ENCODE data around the gene TNPO1.
"Not testable (repeated sequence)": the region's sequence is repeated elsewhere in the genome, so short reads cannot be mapped to it uniquely, and the experiment has no call there.

TNPO1 gene

GRCh38 chr5:72854419-72854818, 38.0 kb downstream of the TNPO1 start:
- no peak for DNase-seq (ENCODE audit: low spot score)

- DNase-seq (ENCODE audit: low spot score) = no peak
Observed at GRCh38 chr5:72855821-72856220, 39.4 kb downstream of the TNPO1 start.

- DNase-seq (ENCODE audit: low spot score) = no peak
Observed at GRCh38 chr5:72857396-72857795, 40.9 kb downstream of the TNPO1 start.

- no peak for DNase-seq (ENCODE audit: low spot score)
Observed at GRCh38 chr5:72859127-72859526, 42.7 kb downstream of the TNPO1 start.

GRCh38 chr5:72860499-72860898, 44.0 kb downstream of the TNPO1 start:
- DNase-seq (ENCODE audit: low spot score) = no peak

- DNase-seq (ENCODE audit: low spot score) = peak; percentile 17
Observed at GRCh38 chr5:72871366-72872024, 55.0 kb downstream of the TNPO1 start.

GRCh38 chr5:72878854-72879253, 62.4 kb downstream of the TNPO1 start:
- DNase-seq (ENCODE audit: low spot score) = no peak

GRCh38 chr5:72882989-72883388, 66.5 kb downstream of the TNPO1 start:
- DNase-seq (ENCODE audit: low spot score) = no peak

- no peak for DNase-seq (ENCODE audit: low spot score)
Observed at GRCh38 chr5:72883850-72884249, 67.4 kb downstream of the TNPO1 start.

- no peak for DNase-seq (ENCODE audit: low spot score)
Observed at GRCh38 chr5:72884892-72885291, 68.4 kb downstream of the TNPO1 start.

GRCh38 chr5:72885824-72886223, 69.4 kb downstream of the TNPO1 start:
- no peak for DNase-seq (ENCODE audit: low spot score)

- DNase-seq (ENCODE audit: low spot score) = no peak
Observed at GRCh38 chr5:72888595-72888994, 72.1 kb downstream of the TNPO1 start.

- no peak for DNase-seq (ENCODE audit: low spot score)
Observed at GRCh38 chr5:72889324-72889723, 72.9 kb downstream of the TNPO1 start.

- DNase-seq (ENCODE audit: low spot score) = no peak
Observed at GRCh38 chr5:72892846-72893245, 76.4 kb downstream of the TNPO1 start.

GRCh38 chr5:72895758-72896157, 79.3 kb downstream of the TNPO1 start:
- DNase-seq (ENCODE audit: low spot score) = no peak

- DNase-seq (ENCODE audit: low spot score) = no peak
Observed at GRCh38 chr5:72906806-72907205, 90.3 kb downstream of the TNPO1 start.

GRCh38 chr5:72908664-72909063, 92.2 kb downstream of the TNPO1 start:
- no peak for DNase-seq (ENCODE audit: low spot score)

GRCh38 chr5:72917371-72917776, 100.9 kb downstream of the TNPO1 start:
- DNase-seq (ENCODE audit: low spot score) = no peak

- DNase-seq (ENCODE audit: low spot score) = peak; percentile 44
Observed at GRCh38 chr5:72920690-72921502, 104.4 kb downstream of the TNPO1 start.

GRCh38 chr5:72921886-72922285, 105.4 kb downstream of the TNPO1 start:
- DNase-seq (ENCODE audit: low spot score) = no peak

GRCh38 chr5:72922422-72922821, 106.0 kb downstream of the TNPO1 start:
- no peak for DNase-seq (ENCODE audit: low spot score)

GRCh38 chr5:72925336-72926010, 109.0 kb downstream of the TNPO1 start:
- DNase-seq (ENCODE audit: low spot score) = no peak

- not testable (repeated sequence) for DNase-seq (ENCODE audit: low spot score)
Observed at GRCh38 chr5:72932686-72933085, 116.2 kb downstream of the TNPO1 start.
